EH (cell line): Measurements from ENCODE around the gene TNS3.
A peak's percentile ranks its signal among the peaks of the same experiment; 100 is the strongest.
"Not testable (repeated sequence)": the region's sequence is repeated elsewhere in the genome, so short reads cannot be mapped to it uniquely, and the experiment has no call there.

Experiments
- DNase-seq: peaks from one replicate; pipeline ENCODE4 v3.0.0-alpha.2; 2015; ENCODE audit warnings: low read depth

The TNS3 gene

GRCh38 chr7:47581804-47582763 lies at the start of gene TNS3:
Gene TNS3, minus strand, starts transcription at chr7:47582111. Its CDS starts 142,475 bp downstream, at chr7:47439636.
- peak; percentile 63 for DNase-seq

- DNase-seq: no peak
These were observed 49.8 kb upstream of the TNS3 start for GRCh38 chr7:47631711-47632110.

- no peak for DNase-seq
These were observed 45.8 kb upstream of the TNS3 start for GRCh38 chr7:47627580-47628283.

- no peak for DNase-seq
These were observed 44.2 kb upstream of the TNS3 start for GRCh38 chr7:47625861-47626715.

- no peak for DNase-seq
These were observed 42.8 kb upstream of the TNS3 start for GRCh38 chr7:47624689-47625088.

GRCh38 chr7:47622946-47623640 lies 41.2 kb upstream of the TNS3 start:
- peak; percentile 97 for DNase-seq

- DNase-seq: no peak
These were observed 40.7 kb upstream of the TNS3 start for GRCh38 chr7:47622586-47622945.

- DNase-seq: no peak
These were observed 40.2 kb upstream of the TNS3 start for GRCh38 chr7:47621979-47622561.

- no peak for DNase-seq
These were observed 39.4 kb upstream of the TNS3 start for GRCh38 chr7:47621347-47621746.

- DNase-seq: peak; percentile 58
These were observed 37.9 kb upstream of the TNS3 start for GRCh38 chr7:47619806-47620205.

GRCh38 chr7:47617131-47617530 lies 35.2 kb upstream of the TNS3 start:
- DNase-seq: peak; percentile 78

GRCh38 chr7:47614450-47614849 lies 32.5 kb upstream of the TNS3 start:
- DNase-seq: no peak

- no peak for DNase-seq
These were observed 29.2 kb upstream of the TNS3 start for GRCh38 chr7:47611045-47611511.

GRCh38 chr7:47610506-47611044 lies 28.7 kb upstream of the TNS3 start:
- DNase-seq: peak; percentile 93

GRCh38 chr7:47609803-47610452 lies 28.0 kb upstream of the TNS3 start:
- peak; percentile 72 for DNase-seq

- peak; percentile 52 for DNase-seq
These were observed 24.7 kb upstream of the TNS3 start for GRCh38 chr7:47606593-47607046.

GRCh38 chr7:47605816-47606575 lies 24.1 kb upstream of the TNS3 start:
- no peak for DNase-seq

- DNase-seq: no peak
These were observed 22.6 kb upstream of the TNS3 start for GRCh38 chr7:47604496-47604890.

GRCh38 chr7:47603514-47604255 lies 21.8 kb upstream of the TNS3 start:
- DNase-seq: not testable (repeated sequence)
